HG02973 (cell line): ENCODE results near the gene RFX5.

Experiments
- ATAC-seq: cut with Tn5 transposase; IDR thresholded peaks from one replicate; pipeline ENCODE4 v1.9.1; 2021; ENCODE audit warnings: moderate library complexity; ENCODE audit not compliant: unreplicated experiment

The RFX5 gene

DNA sequence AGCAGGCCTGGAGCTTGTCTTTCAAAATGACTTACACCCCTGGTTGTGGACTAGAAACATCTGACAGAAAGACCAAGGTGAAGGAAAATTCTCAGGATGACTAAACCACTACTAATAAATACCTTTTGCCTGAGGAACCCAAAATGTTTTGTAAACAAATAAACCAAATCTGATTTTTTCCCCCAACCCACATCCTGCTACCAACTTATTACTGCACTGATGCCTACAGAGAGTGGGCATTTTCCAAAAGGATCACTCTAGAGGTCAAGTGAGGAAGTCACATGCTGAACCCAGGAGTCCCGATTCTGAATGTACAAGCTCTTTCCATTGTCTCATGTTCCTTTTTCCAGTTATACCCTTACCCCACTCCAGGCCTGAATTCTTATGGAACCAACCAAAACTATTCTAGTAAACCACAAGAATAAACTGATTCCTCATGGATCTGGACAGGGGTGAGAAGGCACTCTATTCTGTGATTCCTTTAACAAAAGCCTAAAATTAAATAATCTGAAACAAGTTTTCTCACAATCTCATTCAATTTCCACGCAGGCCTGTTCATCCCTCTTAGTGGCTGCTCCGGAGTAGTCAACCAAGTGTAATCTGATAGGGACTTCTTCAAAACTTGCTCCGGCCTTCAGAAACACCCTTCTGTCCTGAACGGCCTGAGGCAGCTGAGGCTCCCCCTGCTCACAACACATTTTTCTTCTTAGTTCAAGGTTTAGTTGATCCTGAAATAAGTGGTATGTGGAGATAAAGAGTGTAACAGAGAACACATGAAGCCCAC lies 21.2 kb downstream of the RFX5 start:
- ATAC-seq: no peak

DNA sequence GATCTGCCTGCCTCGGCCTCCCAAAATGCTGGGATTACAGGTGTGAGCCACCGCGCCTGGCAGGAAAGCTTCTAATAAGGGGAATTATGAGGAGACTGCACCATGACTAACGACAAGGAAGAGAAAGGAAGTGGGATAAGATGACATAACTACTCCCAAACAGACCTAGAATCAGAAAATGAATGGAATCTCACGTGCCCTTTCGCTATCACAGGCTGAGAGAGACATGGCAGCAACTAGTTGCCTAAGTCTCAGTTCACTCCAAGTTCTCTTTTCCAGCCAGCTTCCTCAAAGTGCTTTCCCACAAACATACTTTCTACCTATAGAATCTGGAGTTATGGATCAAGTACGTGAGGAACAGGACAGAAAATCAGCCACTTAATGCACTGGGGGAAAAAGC lies 21.8 kb downstream of the RFX5 start:
- no peak for ATAC-seq

DNA sequence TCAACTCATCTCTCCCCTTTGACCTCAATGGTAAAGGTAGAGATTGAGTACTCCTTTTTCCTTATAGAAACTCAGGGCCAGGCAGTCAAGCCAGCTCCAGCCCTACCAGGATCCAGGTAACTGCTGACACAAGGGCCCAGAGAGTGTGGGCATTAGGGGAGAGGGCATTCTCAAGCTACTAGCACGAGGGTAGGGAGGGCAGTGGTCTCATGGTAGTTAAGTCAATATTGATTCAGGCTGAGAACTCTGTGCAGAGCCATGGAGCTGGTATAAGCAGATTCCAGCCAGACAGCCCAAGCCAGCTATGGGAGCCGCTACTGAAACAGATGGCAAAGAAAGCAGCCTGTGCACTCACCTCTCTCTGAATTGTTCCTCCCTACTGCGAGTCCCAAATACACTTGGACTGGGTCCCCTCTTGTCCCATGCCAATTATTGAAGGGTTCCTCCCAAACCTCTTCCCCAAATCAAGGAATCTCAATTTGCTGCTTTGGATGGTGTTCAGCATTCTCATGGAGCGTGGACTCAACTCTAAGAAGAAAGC lies 22.6 kb downstream of the RFX5 start:
- no peak for ATAC-seq

DNA sequence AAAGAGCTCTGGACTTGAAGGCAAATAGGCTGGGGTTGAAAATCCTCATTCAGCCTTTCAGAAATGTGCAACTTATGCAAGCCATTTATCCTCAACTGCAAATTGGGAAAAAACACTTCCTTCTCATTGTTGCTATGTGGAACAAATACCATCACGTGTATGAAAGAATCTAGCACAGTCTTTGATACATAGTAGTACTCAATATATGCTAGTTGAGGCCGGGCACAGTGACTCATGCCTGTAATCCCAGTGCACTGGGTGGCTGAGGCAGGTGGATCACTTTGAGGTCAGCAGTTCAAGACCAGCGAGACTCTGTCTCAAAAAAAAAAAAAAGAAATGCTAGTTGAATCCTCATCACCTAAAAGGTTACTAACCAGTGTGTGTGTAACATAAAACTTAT lies 28.1 kb downstream of the RFX5 start:
- ATAC-seq: no peak

DNA sequence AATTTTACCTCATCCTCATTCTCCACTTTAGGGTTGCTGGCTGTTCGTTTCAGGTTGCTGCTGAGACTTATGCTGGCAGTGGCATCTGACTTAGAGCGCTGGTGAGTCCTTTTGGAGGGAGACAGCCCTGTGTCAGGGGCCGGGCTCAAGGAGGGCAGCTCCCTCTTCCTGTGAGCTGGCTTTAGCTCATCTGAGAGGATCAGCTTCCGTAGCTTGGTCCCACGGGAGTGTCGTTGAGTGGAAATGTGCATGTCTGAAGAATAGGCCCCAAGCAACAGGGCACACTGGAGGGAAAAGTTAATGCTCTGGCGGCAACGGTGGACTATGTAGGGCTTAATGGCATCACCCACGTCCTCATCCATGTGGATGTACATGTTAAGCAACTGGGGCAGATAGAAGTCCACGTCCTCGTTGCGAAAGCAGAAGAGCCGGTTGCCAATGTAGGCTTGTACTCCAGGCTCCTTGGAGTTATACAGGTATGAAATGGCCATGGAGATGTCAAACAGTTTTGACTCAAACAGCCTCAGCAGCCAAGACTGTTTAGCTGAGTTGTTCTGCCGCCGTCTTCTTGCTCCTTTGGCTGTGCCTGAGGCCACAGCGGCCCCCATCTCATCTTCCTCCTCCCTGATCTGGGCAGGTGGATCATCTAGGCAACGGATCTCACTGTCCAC lies 31.4 kb downstream of the RFX5 start:
- ATAC-seq: no peak

DNA sequence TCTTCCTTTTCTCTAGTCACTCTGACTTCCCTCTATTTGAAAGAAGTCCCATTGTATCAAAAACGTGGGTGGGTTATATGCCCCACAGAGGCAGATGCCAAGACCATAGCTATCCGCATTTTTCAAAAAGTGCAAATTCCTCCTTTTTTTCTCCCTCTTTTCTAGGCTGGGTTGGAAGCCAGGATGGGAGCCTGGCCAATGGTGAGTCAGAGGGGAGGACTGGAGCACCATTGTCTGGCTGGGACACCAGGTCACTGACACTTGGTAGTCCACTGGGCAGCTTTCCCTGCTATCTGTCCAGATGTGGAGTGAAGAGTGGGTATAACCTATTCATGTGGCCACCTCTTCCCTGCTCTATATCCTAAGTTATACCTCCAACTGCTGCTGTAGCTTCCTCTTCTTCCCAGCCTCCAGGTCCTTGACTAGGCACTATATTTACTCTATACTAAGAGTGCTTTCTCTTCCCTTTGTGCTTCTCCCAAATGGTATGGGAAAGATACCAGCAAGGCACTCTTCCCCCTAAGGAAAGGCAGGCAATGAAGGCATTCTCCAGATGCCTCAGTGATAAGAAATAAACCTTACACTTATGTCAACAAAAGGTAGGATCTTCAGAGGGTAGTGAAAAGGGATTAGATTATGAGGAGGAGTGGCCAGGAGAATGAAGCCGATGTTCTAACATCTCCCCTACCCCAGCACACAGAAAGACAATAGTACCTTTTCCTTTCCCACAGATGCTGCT lies 32.7 kb downstream of the RFX5 start:
- ATAC-seq: no peak

DNA sequence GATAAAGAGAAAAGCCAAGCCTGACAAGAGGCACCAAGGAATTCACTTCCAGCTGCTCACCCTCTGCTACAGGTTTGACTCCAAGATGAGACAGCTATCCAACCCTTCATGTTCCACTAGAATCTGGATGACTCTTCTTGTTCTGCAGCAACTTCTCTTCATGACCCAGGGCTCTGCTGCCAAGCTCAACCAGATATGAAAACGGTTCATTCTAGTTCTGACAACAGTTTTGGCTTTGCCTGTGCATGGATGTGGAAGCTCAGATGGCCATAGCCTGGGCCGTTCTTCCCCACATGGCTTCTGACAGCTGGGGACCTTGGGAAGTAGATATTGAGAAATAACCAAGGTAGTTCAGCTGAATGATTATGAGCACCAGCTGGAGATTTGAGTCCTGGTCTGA lies 33.6 kb downstream of the RFX5 start:
- no peak for ATAC-seq

DNA sequence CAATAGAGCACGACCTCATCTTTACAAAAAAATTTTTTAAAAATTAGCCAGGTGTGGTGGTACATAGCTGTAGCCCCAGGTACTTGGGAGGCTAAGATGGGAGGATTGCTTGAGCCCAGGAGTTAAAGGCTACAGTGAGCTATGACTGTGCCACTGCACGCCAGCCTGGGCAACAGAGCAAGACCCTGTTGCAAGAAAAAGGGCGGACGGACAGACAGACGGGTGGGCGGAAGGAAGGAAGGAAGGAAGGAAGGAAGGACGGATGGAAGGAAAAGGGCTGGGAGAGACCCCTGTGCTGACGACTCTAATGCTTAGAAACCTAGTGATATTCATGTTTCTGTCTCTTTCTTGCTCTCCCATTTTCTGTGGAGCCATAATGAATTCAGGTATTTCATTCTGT lies 34.2 kb downstream of the RFX5 start:
- ATAC-seq: no peak

DNA sequence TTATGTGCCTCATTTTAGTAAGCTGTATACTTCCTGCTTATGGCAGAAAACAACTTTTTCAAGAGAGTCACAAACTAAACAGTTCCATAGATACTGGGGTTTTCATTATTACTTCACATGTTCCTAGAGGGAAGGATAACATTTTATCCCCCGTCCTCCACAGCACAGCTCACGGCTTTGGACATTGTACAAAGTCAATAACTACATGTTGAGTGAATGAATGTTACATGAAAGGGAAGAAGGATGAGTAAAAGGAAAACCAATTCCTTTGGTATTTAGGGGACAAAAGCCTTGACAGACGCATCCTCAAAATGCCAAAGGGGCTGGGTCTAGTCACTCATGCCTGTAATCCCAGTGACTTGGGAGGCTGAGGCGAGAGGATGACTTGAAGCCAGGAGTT lies 34.6 kb downstream of the RFX5 start:
- ATAC-seq: no peak

DNA sequence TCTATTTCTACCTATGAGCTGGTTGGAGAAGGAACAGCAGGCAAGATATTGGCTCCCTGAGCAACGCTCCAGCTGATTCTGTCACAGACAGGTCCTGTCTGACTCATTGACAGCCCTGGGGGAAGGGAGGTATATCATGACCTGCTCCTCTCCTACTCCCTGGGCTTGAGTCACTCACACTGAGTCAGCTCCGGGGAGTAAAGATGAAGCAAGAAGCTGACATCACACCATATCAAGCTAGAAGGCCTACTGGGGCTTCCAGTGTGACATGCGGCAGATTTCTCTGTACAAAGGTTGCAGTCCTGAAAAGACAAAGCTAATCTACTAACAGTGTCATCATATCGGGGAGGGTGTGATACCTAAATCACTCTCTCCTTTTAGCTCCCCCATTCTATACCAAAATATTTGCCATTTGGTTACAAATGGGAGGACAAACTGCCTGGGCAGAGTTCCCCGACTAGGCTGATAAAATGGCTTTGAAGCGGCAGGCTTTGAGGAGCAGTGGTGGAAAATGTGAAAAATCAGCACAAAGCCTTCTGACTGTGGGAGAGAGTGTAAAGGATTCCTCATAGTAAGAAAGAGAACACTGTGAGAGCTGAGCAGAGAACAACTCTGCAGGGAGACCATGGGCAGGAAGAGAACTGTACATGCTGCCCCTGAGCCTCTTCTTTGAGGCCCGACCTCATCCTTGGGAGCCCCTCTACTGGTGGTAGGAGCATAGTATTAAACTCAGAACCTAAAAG lies 35.3 kb downstream of the RFX5 start:
- no peak for ATAC-seq

DNA sequence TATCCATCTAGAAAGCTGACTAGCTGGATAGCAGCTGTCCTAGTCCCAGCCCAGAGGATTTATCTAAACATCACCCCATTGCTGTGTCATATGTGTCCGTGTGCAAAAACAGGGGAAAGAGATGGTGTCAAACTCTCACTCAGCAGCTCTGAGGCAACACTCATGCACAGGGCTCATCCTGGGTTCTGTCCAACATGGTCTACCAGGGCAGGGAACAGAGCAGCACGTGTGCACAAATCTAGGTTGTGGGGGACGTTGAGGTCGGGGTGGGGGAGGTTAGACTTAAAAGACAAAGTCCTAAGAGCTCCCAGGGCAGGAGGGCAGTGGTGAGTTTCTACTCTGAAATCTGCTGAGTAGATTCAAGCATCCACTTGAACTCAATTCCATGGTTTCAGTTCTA lies 36.0 kb downstream of the RFX5 start:
- ATAC-seq: no peak

DNA sequence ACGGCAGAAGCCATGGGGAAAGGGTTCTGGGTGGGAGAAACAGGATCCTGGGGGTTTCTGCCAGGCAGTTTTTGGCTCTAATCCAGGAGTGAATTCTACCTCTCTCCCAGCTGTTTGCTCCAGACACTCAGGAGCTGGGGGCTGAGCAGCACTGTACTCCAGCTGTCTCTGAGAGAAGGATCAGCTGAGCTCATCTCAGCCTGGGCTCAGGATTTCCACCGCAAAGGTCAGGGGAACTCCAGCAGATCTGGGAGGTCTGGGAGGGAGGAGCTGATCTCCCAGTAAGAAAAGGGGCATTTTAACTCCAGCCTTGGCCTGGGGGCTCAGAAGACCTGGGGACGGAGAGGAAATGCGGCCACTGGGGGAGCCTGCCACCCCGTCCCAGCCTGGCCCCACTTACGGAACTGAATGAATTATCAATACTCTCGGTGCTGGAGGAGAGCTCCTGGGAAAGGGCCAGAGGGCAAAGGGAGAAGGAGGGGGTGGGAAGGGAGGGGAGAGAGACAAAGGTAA lies 37.2 kb downstream of the RFX5 start:
- no peak for ATAC-seq

DNA sequence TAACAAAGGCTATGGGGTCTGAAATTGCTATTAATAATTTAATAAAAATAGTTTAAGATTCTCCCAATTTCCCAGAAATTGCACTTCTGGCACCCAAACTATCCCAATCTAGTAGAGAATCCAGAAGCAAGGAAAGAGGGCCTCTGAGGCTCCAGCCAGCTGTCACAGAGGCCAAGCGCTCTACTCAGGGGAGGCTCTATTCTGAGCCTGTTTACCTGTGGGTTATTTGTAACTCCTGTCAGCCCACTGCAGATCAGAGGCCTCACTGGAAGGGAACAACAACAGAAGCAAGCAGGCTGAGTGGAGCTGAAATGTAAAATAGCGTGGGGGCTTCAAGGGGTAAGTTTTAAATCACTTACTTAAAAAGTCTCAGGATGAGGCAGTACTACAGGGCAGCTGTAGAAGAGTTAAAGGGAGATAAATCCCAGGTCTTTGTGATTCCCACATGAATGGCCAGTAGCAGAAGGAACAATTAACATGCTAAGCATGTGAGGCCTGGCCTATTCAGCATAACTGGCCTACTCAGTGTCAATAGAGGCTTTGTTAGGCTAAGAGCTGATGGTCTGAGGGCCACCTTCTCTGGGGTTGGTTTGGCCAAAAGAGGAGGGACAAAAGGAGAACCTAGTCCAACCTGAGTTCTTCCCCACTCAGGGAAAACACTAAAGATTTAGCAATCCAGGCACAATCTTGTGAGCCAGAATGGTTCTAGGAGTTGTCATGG lies 52.1 kb downstream of the RFX5 start:
- no peak for ATAC-seq

DNA sequence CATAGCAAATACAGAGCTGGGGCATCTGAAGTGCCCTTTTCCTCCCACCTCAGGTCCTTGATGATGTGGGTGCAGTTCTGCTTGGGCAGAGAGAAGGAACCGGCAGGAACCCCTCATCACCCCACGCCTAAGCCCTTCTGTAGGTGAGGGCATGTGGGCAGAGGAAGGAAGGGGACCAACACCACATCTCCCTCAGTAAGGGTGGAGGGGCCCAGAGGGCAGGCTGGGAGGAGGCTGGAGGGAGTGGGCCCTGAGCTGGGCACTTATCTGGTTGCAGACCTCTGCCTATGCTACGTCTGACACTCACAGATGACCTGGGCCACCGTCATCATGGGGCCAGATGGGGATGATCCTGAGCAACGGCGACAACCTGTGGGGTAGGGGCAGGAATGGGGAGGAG lies 54.0 kb downstream of the RFX5 start:
- ATAC-seq: no peak

DNA sequence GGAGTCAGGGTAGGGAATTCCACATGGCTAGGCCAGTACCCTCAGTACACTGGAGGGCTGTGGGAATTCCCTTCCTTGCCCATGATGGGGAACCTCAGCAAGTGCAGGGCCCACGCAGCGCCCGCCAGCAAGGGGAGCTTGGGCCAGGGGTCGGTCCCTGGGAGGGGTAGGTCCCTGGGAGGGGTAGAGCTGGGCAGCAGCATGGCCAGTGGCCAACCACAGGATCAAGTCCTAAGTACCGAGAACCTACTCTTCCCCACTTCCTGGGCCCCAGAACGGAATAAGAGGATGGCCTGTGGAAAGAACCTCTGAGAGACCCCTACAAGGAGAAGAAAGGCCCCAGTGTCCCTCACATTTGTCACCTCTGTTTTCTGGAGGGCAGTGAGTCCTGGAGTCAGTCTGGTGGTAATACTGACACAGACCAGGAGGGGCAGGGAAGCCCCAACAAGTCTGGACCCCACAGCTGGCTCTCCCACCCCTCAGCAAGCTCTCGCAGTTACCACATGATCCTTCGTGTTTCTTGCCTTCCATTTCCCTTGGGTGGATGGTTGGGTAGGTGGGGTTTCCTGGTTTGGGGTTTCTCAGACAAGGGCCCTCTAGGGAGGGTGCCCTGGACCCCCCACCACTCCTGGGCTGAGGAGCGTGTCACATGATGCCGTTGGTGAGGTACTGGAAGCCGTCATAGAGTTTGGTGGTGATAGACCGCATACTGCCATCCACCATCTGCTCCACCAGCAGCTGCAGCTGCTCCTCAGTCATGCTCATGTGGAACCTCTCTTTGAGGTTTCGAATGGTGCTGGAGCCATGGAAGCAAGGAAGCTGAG lies 54.6 kb downstream of the RFX5 start:
- no peak for ATAC-seq

DNA sequence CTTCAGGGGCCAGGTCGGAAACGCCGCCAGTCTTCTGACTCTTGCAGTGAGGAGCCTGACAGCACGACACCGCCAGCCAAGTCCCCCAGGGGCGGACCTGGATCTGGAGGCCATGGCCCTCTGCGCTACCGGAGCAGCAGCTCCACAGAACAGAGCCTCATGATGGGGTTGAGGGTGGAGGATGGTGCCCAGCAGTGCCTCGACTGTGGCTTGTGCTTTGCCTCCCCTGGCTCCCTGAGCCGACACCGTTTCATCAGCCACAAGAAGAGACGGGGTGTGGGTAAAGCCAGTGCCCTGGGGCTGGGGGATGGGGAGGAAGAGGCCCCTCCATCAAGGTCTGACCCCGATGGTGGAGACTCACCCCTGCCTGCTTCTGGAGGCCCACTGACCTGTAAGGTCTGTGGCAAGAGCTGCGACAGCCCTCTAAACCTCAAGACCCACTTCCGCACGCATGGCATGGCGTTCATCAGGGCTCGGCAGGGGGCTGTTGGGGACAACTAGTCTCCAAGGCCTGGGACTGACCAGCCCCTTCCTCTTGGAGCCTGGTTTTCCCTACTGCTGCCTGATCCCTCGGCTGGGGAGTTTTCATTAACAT lies 56.2 kb downstream of the RFX5 start:
- ATAC-seq: no peak
